Heart left ventricle (tissue), 16 donors: Measurements from ENCODE around the gene DAD1. TPM values are rescaled to one million over a fixed set of nuclear protein-coding genes. Genes with fewer than 3 reads are reported as not detected.

ENCODE experiments used
- ATAC-seq, 4 donors: fragments of 200-7000 bp; cut with Tn5 transposase; one replicate each; pipeline ENCODE4 v1.9.1; 2020 to 2022; ENCODE audit warnings: moderate library complexity in 4 of 4, mild to moderate bottlenecking in 3 of 4, moderate number of reproducible peaks in 1 of 4
- DNase-seq, 5 donors: peaks; one replicate each; pipeline ENCODE4 v3.0.0-alpha.2; 2020
- H3K27ac ChIP-seq, 12 donors: fragments of 200-600 bp; sonication (generic) in 4 of 12; one replicate each; pipeline versions ENCODE4 v1.5.0 to v1.8.0; 2016 to 2022; ENCODE audit warnings: mild to moderate bottlenecking in 2 of 12
- H3K27me3 ChIP-seq, 9 donors: fragments of 200-600 bp; sonication (generic) in 2 of 9; one replicate each; pipeline versions ENCODE4 v1.5.1 to v1.8.0; 2016 to 2022; ENCODE audit warnings: mild to moderate bottlenecking in 3 of 9
- H3K36me3 ChIP-seq, 9 donors: fragments of 200-600 bp; sonication (generic) in 2 of 9; one replicate each; pipeline versions ENCODE4 v1.5.0 to v1.8.0; 2018 to 2022; ENCODE audit warnings: mild to moderate bottlenecking in 2 of 9
- H3K4me1 ChIP-seq, 12 donors: fragments of 200-600 bp; sonication (generic) in 4 of 12; one replicate each; pipeline versions ENCODE4 v1.5.0 to v1.8.0; 2016 to 2022; ENCODE audit warnings: mild to moderate bottlenecking in 3 of 12
- H3K4me3 ChIP-seq, 12 donors: fragments of 200-600 bp; sonication (generic) in 4 of 12; one replicate each; pipeline versions ENCODE4 v1.5.0 to v1.8.0; 2017 to 2022; ENCODE audit warnings: mild to moderate bottlenecking in 9 of 12, moderate library complexity in 4 of 12
- H3K9me3 ChIP-seq, 12 donors: fragments of 200-600 bp; sonication (generic) in 4 of 12; one replicate each; pipeline versions ENCODE4 v1.5.0 to v1.8.0; 2016 to 2022; ENCODE audit warnings: mild to moderate bottlenecking in 1 of 12
- POLR2A ChIP-seq, 2 donors: fragments of 450-650 bp; IDR thresholded peaks; one replicate each; pipeline ENCODE4 v1.6.1; 2017; ENCODE audit warnings: antibody characterized with exemption in 2 of 2, mild to moderate bottlenecking in 2 of 2, moderate library complexity in 2 of 2
- WGBS, 4 donors: extraction: QIAGEN DNeasy Blood & Tissue Kit in 2 of 4; methylation state at CpG; one replicate each; pipeline versions ENCODE4 v1.1.5 to v1.1.7; 2013 to 2018; 5-methylcytosine and 5-hydroxymethylcytosine counted together
- intact Hi-C, 10 donors: fragments of 100-400 bp; cut with DNase I; formaldehyde crosslinking; loops; one replicate each; pipeline versions ENCODE4 v1.11.1 to v1.14.2; 2022
- polyA plus RNA-seq, 2 donors: library from polyadenylated mRNA; stranded (reverse); fragments of 200-250 nt; gene quantifications; one replicate each; pipeline ENCODE4 v1.2.3, GENCODE V29; 2013
- total RNA-seq, 9 donors: library from RNA; depleted of rRNA in 2 of 9; stranded (reverse); fragments of >200 nt in 2 of 9; fragmentation: NEBNext Ultra II Directional in 3 of 9; extraction: Animal tissue kit (Norgen Biotek cat#: 25700) in 3 of 9; gene quantifications; one replicate each; pipeline versions ENCODE4 v1.1.0 to v1.2.4, GENCODE V29; 2016 to 2023
- TF ChIP-seq, protein P1 (sequence below), 12 donors: fragments of 200-600 bp; sonication (generic) in 4 of 12; IDR thresholded peaks; one replicate each; pipeline versions ENCODE4 v1.5.0 to v1.8.0; 2018 to 2022; ENCODE audit warnings: antibody characterized with exemption in 12 of 12, mild to moderate bottlenecking in 5 of 12
- donor health status: ischemic (EF 13 %, LVEDD 7.1; RV severe dilation, severe dysfunction).
- donor health status: healthy with polysubstance abuse.
- donor health status: DM: no; HTN: yes; CAD: no.
- donor health status: DM: no; HTN: no; CAD: no.
- donor health status: ischemic (EF 25% LVEDD 6.9; RV normal size, moderate dysfunction).
- donor health status: ischemic (EF 25% LVEDD 5.7; RV mildly dilated, moderate dysfunction).
- donor health status: healthy.
- donor health status: DM: yes; HTN: yes; CAD: no.
- donor health status: ischemic (EF 35%, LVEDD 5.7; RV mildly dilated, moderate dysfunction).
- donor health status: nonischemic (EF 11% LVEDD 7.7; RV severe dilation, severe dysfunction).
- donor health status: DM: yes; HTN: yes; CAD: no.
- donor health status: PGD.
- donor health status: ischemic (EF 29% LVEDD 5.4; RV normal size, mild dysfunction).
- donor health status: nonischemic (EF 23%, LVEDD 6.1; RV moderate dilation, normal function).

The DAD1 gene
- total and polyA plus RNA-seq, 11 donors, result 108 to 402 (median 147) TPM

- Histone ChIP-seq H3K9me3 (no peaks in the 10 kb centered on the region), H3K27ac (peak overlapping the region in 1 of 12 donors; percentile 89), H3K36me3 (peaks cover 0 to 19% (median 0%) of the 10 kb centered on the region in 9 donors), H3K4me1 (peaks cover 0 to 68% (median 48%) of the 10 kb centered on the region in 12 donors), H3K27me3 (no peaks in the 10 kb centered on the region), H3K4me3 (peak overlapping the region in 3 of 12 donors; percentile 81 to 98 (median 93))
- intact Hi-C loops, result loop anchor here in 1 of 10 donors (5.0 kb wide), 1 partner anchor 180 kb away; the partner anchor contains the start of gene OXA1L
- no peak for TF ChIP-seq POLR2A (IDR thresholded peaks at IDR 0.05)
- TF ChIP-seq, protein P1, sequence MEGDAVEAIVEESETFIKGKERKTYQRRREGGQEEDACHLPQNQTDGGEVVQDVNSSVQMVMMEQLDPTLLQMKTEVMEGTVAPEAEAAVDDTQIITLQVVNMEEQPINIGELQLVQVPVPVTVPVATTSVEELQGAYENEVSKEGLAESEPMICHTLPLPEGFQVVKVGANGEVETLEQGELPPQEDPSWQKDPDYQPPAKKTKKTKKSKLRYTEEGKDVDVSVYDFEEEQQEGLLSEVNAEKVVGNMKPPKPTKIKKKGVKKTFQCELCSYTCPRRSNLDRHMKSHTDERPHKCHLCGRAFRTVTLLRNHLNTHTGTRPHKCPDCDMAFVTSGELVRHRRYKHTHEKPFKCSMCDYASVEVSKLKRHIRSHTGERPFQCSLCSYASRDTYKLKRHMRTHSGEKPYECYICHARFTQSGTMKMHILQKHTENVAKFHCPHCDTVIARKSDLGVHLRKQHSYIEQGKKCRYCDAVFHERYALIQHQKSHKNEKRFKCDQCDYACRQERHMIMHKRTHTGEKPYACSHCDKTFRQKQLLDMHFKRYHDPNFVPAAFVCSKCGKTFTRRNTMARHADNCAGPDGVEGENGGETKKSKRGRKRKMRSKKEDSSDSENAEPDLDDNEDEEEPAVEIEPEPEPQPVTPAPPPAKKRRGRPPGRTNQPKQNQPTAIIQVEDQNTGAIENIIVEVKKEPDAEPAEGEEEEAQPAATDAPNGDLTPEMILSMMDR (IDR thresholded peaks at IDR 0.05), result no peak
- ATAC-seq (no peak), DNase-seq (no peak)
- 90 to 94% (median 92%) methylated on average over 5 of the region's 5 CpGs for whole genome bisulfite sequencing, 4 donors
These were observed 1.8 kb downstream of the DAD1 start for GRCh38 chr14:22587247-22587646.

DNA sequence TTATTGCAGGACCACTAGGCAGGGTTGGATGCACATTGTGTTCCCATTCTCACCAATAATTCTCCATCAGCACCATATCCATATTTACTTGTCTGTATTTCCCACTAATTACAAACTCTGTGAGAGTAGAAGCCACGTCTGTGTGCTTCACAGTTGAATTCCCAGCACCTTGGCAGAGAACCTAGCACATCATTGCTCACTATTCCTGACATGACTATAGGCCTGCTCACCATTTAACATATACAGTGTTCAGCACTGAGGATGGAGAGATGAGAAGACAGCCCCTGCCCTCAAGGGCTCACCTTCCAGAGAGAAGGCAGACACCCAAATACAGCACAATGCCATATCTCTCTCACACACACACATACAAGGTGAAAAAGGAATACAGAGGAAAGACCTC is 5.0 kb downstream of the DAD1 start:
- WGBS, 4 donors, result 56 to 75% (median 66%) methylated on average over 1 of the region's 1 CpG
- Histone ChIP-seq H3K27me3 (no peaks in the 10 kb centered on the region), H3K27ac (no peak overlapping the region), H3K9me3 (no peaks in the 10 kb centered on the region), H3K4me3 (no peak overlapping the region), H3K4me1 (peaks cover 0 to 66% (median 43%) of the 10 kb centered on the region in 12 donors), H3K36me3 (peaks cover 0 to 31% (median 3%) of the 10 kb centered on the region in 9 donors)
- TF ChIP-seq, protein P1 (IDR thresholded peaks at IDR 0.05), result no peak
- no peak for TF ChIP-seq POLR2A (IDR thresholded peaks at IDR 0.05)
- DNase-seq (no peak), ATAC-seq (no peak)
- intact Hi-C loops, result no loop called here

DNA sequence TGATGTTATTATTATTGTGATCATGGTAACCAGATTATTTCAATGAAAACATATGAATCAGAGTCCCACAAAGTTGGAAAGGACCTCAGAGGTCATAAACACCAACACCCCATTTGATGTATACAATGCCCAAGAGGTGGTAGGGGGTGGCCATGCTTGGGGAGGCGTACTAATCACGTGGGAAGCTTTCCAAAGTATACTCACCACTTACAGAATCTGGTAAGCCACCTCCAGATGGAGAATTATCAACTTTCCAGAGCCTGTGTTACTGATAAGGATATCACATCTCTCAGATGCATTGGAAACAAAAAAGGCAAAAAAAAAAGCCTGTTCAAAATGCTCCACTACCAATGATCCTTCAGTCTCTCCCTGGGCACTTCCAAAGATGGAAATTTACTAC is 8.4 kb downstream of the DAD1 start:
- no peak for ATAC-seq
- no peak for DNase-seq
- H3K4me3 ChIP-seq, result no peak overlapping the region
- H3K4me1 ChIP-seq, result peaks cover 0 to 36% (median 18%) of the 10 kb centered on the region in 12 donors
- no peak overlapping the region for H3K27ac ChIP-seq
- H3K27me3 ChIP-seq, result no peaks in the 10 kb centered on the region
- 61 to 65% (median 63%) methylated on average over 2 of the region's 2 CpGs for WGBS, 4 donors
- intact Hi-C loops, result no loop called here
- no peaks in the 10 kb centered on the region for H3K9me3 ChIP-seq
- peaks cover 0 to 31% (median 4%) of the 10 kb centered on the region in 9 donors for H3K36me3 ChIP-seq
- TF ChIP-seq, protein P1 (IDR thresholded peaks at IDR 0.05), result no peak
- no peak for TF ChIP-seq POLR2A (IDR thresholded peaks at IDR 0.05)

DNA sequence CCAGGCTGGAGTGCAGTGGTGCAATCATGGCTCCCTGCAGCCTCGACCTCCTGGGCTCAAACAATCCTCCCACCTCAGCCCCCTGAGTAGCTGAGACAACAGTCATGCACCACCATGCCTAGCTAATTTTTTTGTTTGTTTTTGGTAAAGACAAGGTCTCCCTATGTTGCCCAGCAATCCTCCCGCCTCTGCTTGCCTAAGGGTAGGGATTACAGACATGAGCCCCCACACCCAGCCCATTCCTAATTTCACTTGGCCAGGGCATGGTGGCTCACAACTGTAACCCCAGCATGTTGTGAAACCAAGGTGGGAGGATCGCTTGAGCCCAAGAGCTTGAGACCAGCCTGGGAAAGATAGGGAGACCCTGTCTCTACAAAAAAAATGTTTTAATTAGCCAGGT is 9.1 kb downstream of the DAD1 start:
- H3K4me1 ChIP-seq, result peaks cover 0 to 29% (median 12%) of the 10 kb centered on the region in 12 donors
- H3K27ac ChIP-seq, result no peak overlapping the region
- no peak for TF ChIP-seq POLR2A (IDR thresholded peaks at IDR 0.05)
- TF ChIP-seq, protein P1 (IDR thresholded peaks at IDR 0.05), result no peak
- H3K9me3 ChIP-seq, result no peaks in the 10 kb centered on the region
- no peak for DNase-seq
- no peaks in the 10 kb centered on the region for H3K27me3 ChIP-seq
- no peak overlapping the region for H3K4me3 ChIP-seq
- intact Hi-C loops, result loop anchor here in 1 of 10 donors (10.0 kb wide), 1 partner anchor 185 kb away; the partner anchor contains the start of gene OXA1L
- peaks cover 0 to 37% (median 5%) of the 10 kb centered on the region in 9 donors for H3K36me3 ChIP-seq
- no peak for ATAC-seq
- 78 to 92% (median 86%) methylated on average over 3 of the region's 3 CpGs for WGBS, 4 donors
